ENCODE data around the gene HYAL4. TPM values are rescaled to one million over a fixed set of nuclear protein-coding genes. Genes with fewer than 3 reads are reported as not detected.

HYAL4 gene, protein sequence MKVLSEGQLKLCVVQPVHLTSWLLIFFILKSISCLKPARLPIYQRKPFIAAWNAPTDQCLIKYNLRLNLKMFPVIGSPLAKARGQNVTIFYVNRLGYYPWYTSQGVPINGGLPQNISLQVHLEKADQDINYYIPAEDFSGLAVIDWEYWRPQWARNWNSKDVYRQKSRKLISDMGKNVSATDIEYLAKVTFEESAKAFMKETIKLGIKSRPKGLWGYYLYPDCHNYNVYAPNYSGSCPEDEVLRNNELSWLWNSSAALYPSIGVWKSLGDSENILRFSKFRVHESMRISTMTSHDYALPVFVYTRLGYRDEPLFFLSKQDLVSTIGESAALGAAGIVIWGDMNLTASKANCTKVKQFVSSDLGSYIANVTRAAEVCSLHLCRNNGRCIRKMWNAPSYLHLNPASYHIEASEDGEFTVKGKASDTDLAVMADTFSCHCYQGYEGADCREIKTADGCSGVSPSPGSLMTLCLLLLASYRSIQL
- 0.36 TPM in 1 of 2 replicates, not detected in the other for total RNA-seq

DNA sequence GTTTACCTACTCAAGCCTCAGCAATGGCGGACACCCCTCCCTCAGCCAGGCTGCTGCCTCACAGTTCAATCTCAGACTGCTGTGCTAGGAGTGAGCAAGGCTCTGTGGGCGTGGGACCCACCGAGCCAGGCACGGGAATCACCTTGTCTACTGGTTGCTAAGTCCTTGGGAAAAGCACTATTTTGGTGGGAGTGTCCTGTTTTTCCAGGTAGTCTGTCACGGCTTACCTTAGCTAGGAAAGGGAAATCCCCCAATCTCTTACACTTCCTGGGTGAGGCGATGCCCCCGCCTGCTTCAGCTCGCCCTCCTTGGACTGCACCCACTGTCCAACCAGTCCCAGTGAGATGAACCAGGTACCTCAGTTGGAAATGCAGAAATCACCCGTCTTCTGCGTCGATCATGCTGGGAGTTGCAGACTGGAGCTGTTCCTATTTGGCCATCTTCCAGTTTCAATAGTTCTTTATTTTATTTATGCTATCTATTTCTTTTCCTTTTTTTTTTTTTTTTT, at the start of gene HYAL4:
Gene HYAL4, plus strand, starts transcription at position 458 of the 508 bp plus-strand sequence. CDS start 23,105 bp downstream, outside the sequence.

DNA sequence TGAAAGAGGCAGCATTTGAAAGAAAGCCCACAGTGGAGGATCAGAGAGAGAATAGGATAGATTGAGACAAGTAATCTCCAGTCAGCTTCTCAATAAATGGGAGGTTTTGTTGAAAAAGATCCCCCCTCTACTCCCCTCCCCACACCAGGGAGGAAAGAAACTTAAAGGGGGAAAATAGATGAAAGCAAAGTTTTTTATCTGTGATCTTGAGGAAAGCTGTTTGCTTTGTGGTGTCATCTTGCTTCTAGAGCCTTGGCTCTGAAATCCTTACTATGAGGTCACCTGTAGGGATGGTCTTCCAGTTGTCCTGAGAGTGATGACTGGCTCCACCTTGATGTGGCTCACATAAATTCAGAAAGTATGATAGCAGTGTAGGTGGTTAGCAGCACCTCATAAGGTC, 80.0 kb downstream of the HYAL4 start, which contains the start of gene SPAM1:
Gene SPAM1, plus strand, starts transcription at position 301 of the 400 bp plus-strand sequence. CDS start 28,330 bp downstream, outside the sequence.

Other genes starting within 250 kb of the HYAL4 start
- not detected in 2 replicates for gene ASB15, start 243.3 kb upstream of the HYAL4 start, total RNA-seq
- not detected in 2 replicates for gene LMOD2, start 189.3 kb upstream of the HYAL4 start, total RNA-seq
- 26.3 and 32.1 TPM in 2 replicates for gene WASL, start 96.2 kb upstream of the HYAL4 start, total RNA-seq
- gene SPAM1, start 80.1 kb downstream of the HYAL4 start, total RNA-seq: not detected in 2 replicates
- gene TMEM229A, start 187.9 kb downstream of the HYAL4 start, total RNA-seq: not detected in 2 replicates